AG09319 (cell line): ENCODE data around the gene RABGAP1L.
"Not testable (repeated sequence)": the region's sequence is repeated elsewhere in the genome, so short reads cannot be mapped to it uniquely, and the experiment has no call there.

Experiments
- DNase-seq: peaks from one replicate; pipeline ENCODE4 v3.0.0-alpha.2; 2010; ENCODE audit warnings: low read depth; ENCODE audit errors: extremely low read depth
- CTCF ChIP-seq: IDR thresholded peaks from 2 replicates; pipeline ENCODE4 v1.5.1; 2011; ENCODE audit warnings: low read depth, mild to moderate bottlenecking, inconsistent platforms, low read length, moderate library complexity

RABGAP1L gene

GRCh38 chr1:174397261-174397660 is 237.9 kb downstream of the RABGAP1L start:
- no peak for TF ChIP-seq CTCF

GRCh38 chr1:174398246-174398645 is 238.9 kb downstream of the RABGAP1L start:
- no peak for TF ChIP-seq CTCF
- peak; percentile 12 for DNase-seq

More at GRCh38 chr1:174397261-174397660, 237.9 kb downstream of the RABGAP1L start:
- no peak for DNase-seq

- no peak for TF ChIP-seq CTCF
- no peak for DNase-seq
Observed at GRCh38 chr1:174399211-174399610, 239.9 kb downstream of the RABGAP1L start.

GRCh38 chr1:174401075-174401474 is 241.8 kb downstream of the RABGAP1L start:
- DNase-seq: no peak
- TF ChIP-seq CTCF: no peak

- DNase-seq: no peak
- TF ChIP-seq CTCF: no peak
Observed at GRCh38 chr1:174405219-174405618, 245.9 kb downstream of the RABGAP1L start.

- DNase-seq: no peak
- TF ChIP-seq CTCF: no peak
Observed at GRCh38 chr1:174406421-174406820, 247.1 kb downstream of the RABGAP1L start.

- peak; percentile 25 for DNase-seq
- TF ChIP-seq CTCF: no peak
Observed at GRCh38 chr1:174407665-174408064, 248.3 kb downstream of the RABGAP1L start.

- DNase-seq: peak; percentile 7
- TF ChIP-seq CTCF: no peak
Observed at GRCh38 chr1:174408146-174408545, 248.8 kb downstream of the RABGAP1L start.

GRCh38 chr1:174409801-174410200 is 250.5 kb downstream of the RABGAP1L start:
- DNase-seq: not testable (repeated sequence)
